Liver (tissue), 9 donors: ENCODE results near the gene ORC6. TPM values are rescaled to one million over a fixed set of nuclear protein-coding genes. Genes with fewer than 3 reads are reported as not detected.

ENCODE experiments used
- DNase-seq: peaks from one replicate; pipeline ENCODE4 v3.0.0-alpha.2; 2017; ENCODE audit warnings: low spot score
- H3K27ac ChIP-seq, 2 donors: one replicate each; pipeline ENCODE4 v1.7.0; 2013; ENCODE audit warnings: inconsistent platforms in 2 of 2, low read length in 2 of 2, control low read depth in 1 of 2, low read depth in 1 of 2, mild to moderate bottlenecking in 1 of 2
- H3K27me3 ChIP-seq, 4 donors: one replicate each; pipeline versions ENCODE4 v1.6.1 to v1.7.0; 2013; ENCODE audit warnings: low read length in 3 of 4, inconsistent platforms in 1 of 4, mild to moderate bottlenecking in 1 of 4, moderate library complexity in 1 of 4; ENCODE audit not compliant: control insufficient read depth in 4 of 4, insufficient read depth in 4 of 4
- H3K36me3 ChIP-seq, 4 donors: one replicate each; pipeline versions ENCODE4 v1.6.1 to v1.7.0; 2013; ENCODE audit warnings: low read length in 3 of 4, mild to moderate bottlenecking in 3 of 4, low read depth in 1 of 4, moderate library complexity in 1 of 4; ENCODE audit not compliant: control insufficient read depth in 4 of 4, insufficient read depth in 3 of 4
- H3K4me1 ChIP-seq, 4 donors: one replicate each; pipeline versions ENCODE4 v1.6.1 to v1.7.0; 2013; ENCODE audit warnings: low read length in 3 of 4, mild to moderate bottlenecking in 3 of 4, moderate library complexity in 1 of 4; ENCODE audit not compliant: control insufficient read depth in 4 of 4, insufficient read depth in 4 of 4
- H3K4me3 ChIP-seq, 3 donors: one replicate each; pipeline versions ENCODE4 v1.6.1 to v1.7.0; 2013; ENCODE audit warnings: low read length in 3 of 3, control low read depth in 1 of 3, low read depth in 1 of 3, mild to moderate bottlenecking in 1 of 3
- H3K9ac ChIP-seq, 2 donors: one replicate each; pipeline ENCODE4 v1.7.0; 2013; ENCODE audit warnings: low read length in 2 of 2, mild to moderate bottlenecking in 2 of 2, moderate library complexity in 2 of 2, control low read depth in 1 of 2, low read depth in 1 of 2
- H3K9me3 ChIP-seq, 4 donors: one replicate each; pipeline versions ENCODE4 v1.6.1 to v1.7.0; 2013; ENCODE audit warnings: low read length in 3 of 4; ENCODE audit not compliant: control insufficient read depth in 4 of 4
- ATF3 ChIP-seq: IDR thresholded peaks from 2 replicates; pipeline ENCODE4 v1.6.1; 2016; ENCODE audit warnings: antibody characterized with exemption
- CTCF ChIP-seq: fragments of 150-350 bp; IDR thresholded peaks from 2 replicates; pipeline ENCODE4 v1.5.1; 2017; ENCODE audit warnings: improper control_type of control experiment, low read depth, low read length; ENCODE audit not compliant: missing input control
- EGR1 ChIP-seq, 2 donors: IDR thresholded peaks; 2 replicates each; pipeline ENCODE4 v1.6.1; 2016 to 2018; ENCODE audit warnings: antibody characterized with exemption in 2 of 2, low read depth in 2 of 2
- FOXA1 ChIP-seq: IDR thresholded peaks from 2 replicates; pipeline ENCODE4 v1.6.1; 2016; ENCODE audit warnings: antibody characterized with exemption
- FOXA2 ChIP-seq: IDR thresholded peaks from 2 replicates; pipeline ENCODE4 v1.6.1; 2016; ENCODE audit warnings: antibody characterized with exemption
- GABPA ChIP-seq, 2 donors: IDR thresholded peaks in 1 of 2; conservative IDR thresholded peaks in 1 of 2; 2 replicates each; pipeline ENCODE4 v1.6.1; 2016; ENCODE audit warnings: antibody characterized with exemption in 2 of 2, mild to moderate bottlenecking in 1 of 2, moderate library complexity in 1 of 2
- HNF4A ChIP-seq, 2 donors: conservative IDR thresholded peaks; 2 replicates each; pipeline ENCODE4 v1.6.1; 2016; ENCODE audit warnings: antibody characterized with exemption in 2 of 2, mild to moderate bottlenecking in 2 of 2
- HNF4G ChIP-seq: IDR thresholded peaks from 2 replicates; pipeline ENCODE4 v1.6.1; 2016; ENCODE audit warnings: antibody characterized with exemption
- JUND ChIP-seq, 2 donors: IDR thresholded peaks; 2 replicates each; pipeline ENCODE4 v1.6.1; 2016; ENCODE audit warnings: antibody characterized with exemption in 2 of 2
- MAX ChIP-seq: IDR thresholded peaks from 2 replicates; pipeline ENCODE4 v1.6.1; 2016; ENCODE audit warnings: antibody characterized with exemption
- NR2F2 ChIP-seq: IDR thresholded peaks from 2 replicates; pipeline ENCODE4 v1.6.1; 2016; ENCODE audit warnings: antibody characterized with exemption
- RAD21 ChIP-seq, 2 donors: IDR thresholded peaks; 2 replicates each; pipeline ENCODE4 v1.6.1; 2016; ENCODE audit warnings: antibody characterized with exemption in 2 of 2, mild to moderate bottlenecking in 2 of 2
- REST ChIP-seq: IDR thresholded peaks from 2 replicates; pipeline ENCODE4 v1.6.1; 2016; ENCODE audit warnings: antibody characterized with exemption, mild to moderate bottlenecking
- RXRA ChIP-seq, 2 donors: IDR thresholded peaks; 2 replicates each; pipeline ENCODE4 v1.6.1; 2017 to 2018; ENCODE audit warnings: antibody characterized with exemption in 2 of 2, mild to moderate bottlenecking in 1 of 2
- SP1 ChIP-seq: IDR thresholded peaks from 2 replicates; pipeline ENCODE4 v1.6.1; 2018; ENCODE audit warnings: antibody characterized with exemption, mild to moderate bottlenecking
- TAF1 ChIP-seq: conservative IDR thresholded peaks from 2 replicates; pipeline ENCODE4 v1.6.1; 2016; ENCODE audit warnings: antibody characterized with exemption, mild to moderate bottlenecking
- YY1 ChIP-seq: IDR thresholded peaks from 2 replicates; pipeline ENCODE4 v1.6.1; 2016; ENCODE audit warnings: antibody characterized with exemption, mild to moderate bottlenecking
- ZBTB33 ChIP-seq: IDR thresholded peaks from 2 replicates; pipeline ENCODE4 v1.6.1; 2016; ENCODE audit warnings: antibody characterized with exemption
- WGBS: extraction: QIAGEN DNeasy Blood & Tissue Kit; methylation state at CpG from one replicate; pipeline ENCODE4 v1.1.7; 2013; 5-methylcytosine and 5-hydroxymethylcytosine counted together
- polyA plus RNA-seq, 2 donors: library from polyadenylated mRNA; stranded (reverse) in 1 of 2; unstranded in 1 of 2; fragments of 200-250 nt in 1 of 2; fragments of >200 nt in 1 of 2; fragmentation: Nextera tagmentation in 1 of 2; extraction: Ambion mirVana in 1 of 2; gene quantifications; one replicate each; pipeline versions ENCODE4 v1.2.1 to v1.2.3, GENCODE V29; 2013 to 2015
- total RNA-seq, 2 donors: library from RNA; depleted of rRNA; stranded (reverse); fragments of >200 nt; gene quantifications; one replicate each; pipeline ENCODE4 v1.2.3, GENCODE V29; 2014
- donor health status: healthy.
- donor health status: healthy.
- donor health status: healthy.
- donor health status: healthy.
- donor health status: healthy.

ORC6 gene
- total and polyA plus RNA-seq, 4 donors, result 0.56 to 16.8 (median 0.98) TPM

GRCh38 chr16:46662123-46662522 lies 27.3 kb upstream of the ORC6 start:
- no peaks in the 10 kb centered on the region for H3K4me1 ChIP-seq
- no peak overlapping the region for H3K4me3 ChIP-seq
- peaks cover 16 to 38% (median 36%) of the 10 kb centered on the region in 4 donors for H3K36me3 ChIP-seq
- no peak for DNase-seq
- no peak overlapping the region for H3K9ac ChIP-seq
- 71% methylated on average over 4 of the region's 4 CpGs for WGBS
- H3K27me3 ChIP-seq, result no peaks in the 10 kb centered on the region
- H3K9me3 ChIP-seq, result no peaks in the 10 kb centered on the region
- H3K27ac ChIP-seq, result no peak overlapping the region
- TF ChIP-seq NR2F2 (no peak), REST (no peak), EGR1 (IDR thresholded peaks at IDR 0.05; ENCODE audit: low read depth in 2 of 2) (no peak), ZBTB33 (no peak), HNF4G (no peak), FOXA2 (no peak), CTCF (no peak), MAX (no peak), FOXA1 (no peak), HNF4A (conservative IDR thresholded peaks at IDR 0.05) (no peak), JUND (IDR thresholded peaks at IDR 0.05) (no peak), RAD21 (IDR thresholded peaks at IDR 0.05) (no peak), GABPA (IDR thresholded peaks at IDR 0.05 in 1 of 2, conservative IDR thresholded peaks at IDR 0.05 in 1 of 2) (no peak)

GRCh38 chr16:46673320-46674013 lies 16.0 kb upstream of the ORC6 start:
- 76% methylated on average over 6 of the region's 6 CpGs for WGBS
- DNase-seq, result peak; percentile 50
- peaks cover 13 to 51% (median 32%) of the 10 kb centered on the region in 4 donors for H3K36me3 ChIP-seq
- TF ChIP-seq RXRA (IDR thresholded peaks at IDR 0.05), result no peak
- no peak for TF ChIP-seq GABPA (IDR thresholded peaks at IDR 0.05 in 1 of 2, conservative IDR thresholded peaks at IDR 0.05 in 1 of 2)
- no peak for TF ChIP-seq NR2F2
- TF ChIP-seq RAD21 (IDR thresholded peaks at IDR 0.05), result peak; percentile 81 to 89
- TF ChIP-seq JUND (IDR thresholded peaks at IDR 0.05), result no peak
- TF ChIP-seq ATF3, result no peak
- TF ChIP-seq YY1, result no peak
- TF ChIP-seq EGR1 (IDR thresholded peaks at IDR 0.05; ENCODE audit: low read depth in 2 of 2), result no peak
- TF ChIP-seq CTCF, result peak; percentile 85
- TF ChIP-seq SP1, result no peak
- no peak for TF ChIP-seq TAF1
- TF ChIP-seq REST, result no peak
- no peak for TF ChIP-seq FOXA2

More at GRCh38 chr16:46673320-46674013, 16.0 kb upstream of the ORC6 start:
- H3K4me1 ChIP-seq, result no peaks in the 10 kb centered on the region
- no peak overlapping the region for H3K9ac ChIP-seq
- H3K27ac ChIP-seq, result no peak overlapping the region
- no peak overlapping the region for H3K4me3 ChIP-seq
- no peaks in the 10 kb centered on the region for H3K9me3 ChIP-seq
- H3K27me3 ChIP-seq, result no peaks in the 10 kb centered on the region
